Measurements from ENCODE around the gene SP8.

The SP8 gene

DNA sequence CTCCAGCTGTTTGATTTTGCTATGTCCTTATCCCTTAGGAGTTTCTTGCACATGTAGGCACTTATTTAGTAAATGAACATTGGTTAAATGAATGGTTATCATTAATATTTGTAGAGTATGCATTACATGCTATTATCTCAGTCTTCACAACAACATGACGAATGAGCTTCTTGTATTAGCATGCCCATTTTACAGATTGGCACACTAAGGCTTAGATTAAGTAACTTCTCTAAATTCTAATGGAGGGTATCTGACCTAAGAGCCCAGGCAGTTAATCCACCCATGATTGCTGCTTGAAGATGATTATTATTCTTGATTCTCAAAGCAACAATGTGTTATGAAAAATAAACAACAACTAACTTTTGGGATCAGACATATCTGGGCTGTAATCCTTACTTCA lies 32.7 kb downstream of the SP8 start:
- TF ChIP-seq CTCF (IDR thresholded peaks at IDR 0.05) = no peak
- Histone ChIP-seq H3K27ac (no peak overlapping the region), H3K4me3 (no peak overlapping the region)
- no peak for DNase-seq (ENCODE audit: low spot score)

DNA sequence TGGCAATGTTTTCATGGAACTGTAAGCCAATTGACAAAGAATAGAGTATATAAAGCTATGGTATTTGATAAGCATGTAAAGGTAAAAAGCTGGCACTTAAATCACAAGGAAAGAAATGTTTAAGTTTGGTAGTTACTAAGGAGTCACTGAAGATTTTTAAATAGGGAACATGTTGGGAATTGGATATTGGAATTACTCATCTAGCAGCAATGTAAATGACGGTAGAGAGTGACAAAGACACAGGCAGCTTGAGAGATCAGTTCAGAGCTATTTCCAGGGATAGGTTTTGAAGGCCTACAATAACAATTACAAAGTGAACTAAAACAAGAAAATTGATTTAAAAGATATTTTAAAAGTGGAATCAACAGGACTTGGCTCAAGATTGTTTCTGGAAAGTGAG lies 36.8 kb downstream of the SP8 start:
- no peak for TF ChIP-seq CTCF (IDR thresholded peaks at IDR 0.05)
- Histone ChIP-seq H3K4me3 (no peak overlapping the region), H3K27ac (no peak overlapping the region)
- no peak for DNase-seq (ENCODE audit: low spot score)

- Histone ChIP-seq H3K27ac (no peak overlapping the region), H3K4me3 (no peak overlapping the region)
- no peak for DNase-seq (ENCODE audit: low spot score)
- no peak for TF ChIP-seq CTCF (IDR thresholded peaks at IDR 0.05)
Measured at GRCh38 chr7:20748853-20749252, 37.8 kb downstream of the SP8 start.

- Histone ChIP-seq H3K27ac (no peak overlapping the region), H3K4me3 (no peak overlapping the region)
- DNase-seq (ENCODE audit: low spot score) = no peak
- no peak for TF ChIP-seq CTCF (IDR thresholded peaks at IDR 0.05)
Measured at GRCh38 chr7:20747001-20747400, 39.7 kb downstream of the SP8 start.

DNA sequence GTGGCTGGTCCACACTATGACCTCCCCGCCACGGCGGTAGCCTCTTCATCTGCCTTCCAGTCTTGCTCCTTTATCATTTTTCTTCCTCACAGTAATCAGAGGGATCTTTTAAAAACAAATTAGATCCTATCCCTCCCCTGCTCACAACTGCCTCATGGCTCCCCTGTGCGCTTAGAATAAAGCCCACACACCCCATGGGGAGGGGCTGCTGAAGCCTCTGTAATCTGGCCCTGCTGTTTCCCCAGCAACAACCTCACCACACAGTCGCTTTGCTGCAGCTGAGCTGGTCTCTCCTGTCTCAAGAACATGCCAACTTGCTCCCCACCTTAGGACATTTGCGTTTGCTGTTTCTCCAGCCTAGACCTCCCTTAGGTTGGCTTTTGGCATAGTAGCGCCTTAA lies 41.0 kb downstream of the SP8 start:
- H3K4me3 ChIP-seq = no peak overlapping the region

DNA sequence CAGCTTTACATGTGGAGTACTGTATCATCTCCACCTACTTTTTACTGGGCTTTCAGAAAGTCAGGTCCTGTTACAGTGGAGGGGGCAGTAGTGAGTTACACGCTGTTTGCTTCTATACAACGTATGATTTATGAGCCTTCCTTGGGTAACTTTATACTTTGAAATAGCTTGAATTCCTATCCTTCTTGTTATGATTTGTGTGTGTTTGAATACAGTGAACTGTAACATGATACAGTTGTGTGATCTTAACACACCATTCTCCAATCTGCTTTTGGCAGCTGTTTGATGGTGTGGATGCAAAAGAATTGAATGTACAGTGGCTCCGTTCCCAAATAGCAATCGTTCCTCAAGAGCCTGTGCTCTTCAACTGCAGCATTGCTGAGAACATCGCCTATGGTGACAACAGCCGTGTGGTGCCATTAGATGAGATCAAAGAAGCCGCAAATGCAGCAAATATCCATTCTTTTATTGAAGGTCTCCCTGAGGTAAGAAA lies 41.7 kb downstream of the SP8 start:
- no peak for DNase-seq (ENCODE audit: low spot score)
- no peak for TF ChIP-seq CTCF (IDR thresholded peaks at IDR 0.05)
- H3K27ac ChIP-seq = no peak overlapping the region

More for the DNA sequence above, 41.0 kb downstream of the SP8 start:
- DNase-seq (ENCODE audit: low spot score) = no peak
- TF ChIP-seq CTCF (IDR thresholded peaks at IDR 0.05) = no peak
- no peak overlapping the region for H3K27ac ChIP-seq

GRCh38 chr7:20742913-20743312 lies 43.8 kb downstream of the SP8 start:
- no peak overlapping the region for H3K4me3 ChIP-seq
- no peak for TF ChIP-seq CTCF (IDR thresholded peaks at IDR 0.05)
- DNase-seq (ENCODE audit: low spot score) = no peak
- H3K27ac ChIP-seq = no peak overlapping the region

More for the DNA sequence above, 41.7 kb downstream of the SP8 start:
- H3K4me3 ChIP-seq = no peak overlapping the region

Measured in coronary artery (tissue), 2 donors.